GM18858 (cell line): ENCODE measurements around the gene YIF1A.

Experiments
- ATAC-seq: cut with Tn5 transposase; IDR thresholded peaks from one replicate; pipeline ENCODE4 v1.9.1; 2021; ENCODE audit not compliant: unreplicated experiment

YIF1A gene, protein sequence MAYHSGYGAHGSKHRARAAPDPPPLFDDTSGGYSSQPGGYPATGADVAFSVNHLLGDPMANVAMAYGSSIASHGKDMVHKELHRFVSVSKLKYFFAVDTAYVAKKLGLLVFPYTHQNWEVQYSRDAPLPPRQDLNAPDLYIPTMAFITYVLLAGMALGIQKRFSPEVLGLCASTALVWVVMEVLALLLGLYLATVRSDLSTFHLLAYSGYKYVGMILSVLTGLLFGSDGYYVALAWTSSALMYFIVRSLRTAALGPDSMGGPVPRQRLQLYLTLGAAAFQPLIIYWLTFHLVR

DNA sequence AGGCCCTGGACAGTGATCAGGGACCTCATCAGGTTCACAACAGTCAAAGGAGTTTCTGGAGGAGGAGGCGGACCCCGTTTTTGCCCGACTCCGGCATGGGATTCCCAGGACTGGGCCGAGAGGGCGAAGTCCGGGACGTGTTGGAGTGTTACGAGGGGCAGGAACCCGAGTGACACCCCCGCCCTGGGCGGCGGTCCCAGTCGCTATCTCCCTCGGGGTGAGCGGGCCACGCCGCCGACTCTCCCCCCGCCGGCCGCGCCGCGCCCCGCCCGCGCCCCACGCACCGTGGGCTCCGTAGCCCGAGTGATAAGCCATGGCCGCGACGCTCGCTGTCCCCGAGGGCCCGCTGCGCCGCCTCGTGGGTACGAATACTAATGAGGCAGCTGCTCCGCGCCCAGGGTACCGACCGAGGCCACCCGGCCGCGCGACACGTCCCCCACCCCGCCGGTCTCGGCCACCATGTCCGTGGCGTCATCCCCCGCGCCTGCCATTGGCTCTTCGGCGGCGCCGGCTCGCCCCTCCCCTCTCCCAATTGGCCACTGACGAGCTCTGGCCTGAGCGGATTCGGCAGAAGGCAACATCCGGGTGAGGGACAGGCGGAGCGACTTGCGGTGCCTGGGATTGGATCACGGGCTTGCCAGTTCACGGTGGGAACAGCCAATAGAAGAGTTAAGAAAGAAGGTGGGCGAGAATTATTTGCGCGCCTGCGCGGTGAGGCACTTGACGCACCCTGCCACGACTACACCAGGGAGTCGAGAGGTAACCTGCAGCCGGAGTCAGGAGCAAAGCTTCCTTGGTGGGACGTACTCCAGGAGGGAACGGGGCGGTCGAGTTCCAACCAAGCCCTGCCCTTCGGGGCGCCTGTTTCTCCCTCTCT is at the start of gene YIF1A:
TSS of gene YIF1A (minus strand) at position 473 of the 877 bp plus-strand sequence. CDS start at position 315, 158 bp downstream.
- ATAC-seq: peak; percentile 84

DNA sequence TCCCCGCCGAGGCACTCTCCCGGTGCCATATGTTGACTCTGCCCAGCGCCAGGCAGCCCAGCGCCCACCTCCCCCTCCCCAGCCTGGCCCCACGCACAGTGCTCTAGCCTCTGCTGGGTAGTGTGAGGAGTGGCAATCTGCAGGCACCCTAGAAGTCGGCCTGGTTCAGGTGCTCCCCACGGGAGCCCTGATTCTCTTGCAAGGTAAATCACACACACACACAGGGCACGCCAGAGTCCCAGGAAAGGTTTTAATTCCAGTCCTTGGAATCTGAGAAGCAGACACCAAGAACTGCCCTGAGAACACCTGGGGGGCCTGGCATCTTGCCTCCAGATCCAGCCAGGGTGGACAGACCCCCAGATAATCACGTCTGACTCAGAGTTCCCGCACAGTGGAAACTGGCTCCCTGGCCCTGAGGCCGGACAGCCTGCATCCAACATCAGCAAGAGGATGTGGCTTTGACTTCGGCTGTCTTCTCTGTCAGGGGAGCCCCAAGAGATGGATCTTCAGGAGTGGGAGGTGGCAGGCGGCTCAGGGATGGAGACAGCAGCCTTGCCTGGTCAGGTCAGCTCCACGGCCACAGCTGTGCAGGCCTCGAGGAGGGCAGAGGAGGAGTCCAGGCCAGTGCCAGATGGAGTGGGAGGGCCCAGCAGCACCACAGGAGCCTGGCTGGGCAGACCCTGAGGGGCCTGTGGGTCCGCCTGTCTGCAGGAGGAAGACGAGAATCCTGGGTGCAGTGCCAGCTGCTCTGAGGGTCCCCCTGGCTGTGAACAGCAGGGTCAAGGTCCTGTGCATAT is 48.4 kb upstream of the YIF1A start:
- no peak for ATAC-seq

DNA sequence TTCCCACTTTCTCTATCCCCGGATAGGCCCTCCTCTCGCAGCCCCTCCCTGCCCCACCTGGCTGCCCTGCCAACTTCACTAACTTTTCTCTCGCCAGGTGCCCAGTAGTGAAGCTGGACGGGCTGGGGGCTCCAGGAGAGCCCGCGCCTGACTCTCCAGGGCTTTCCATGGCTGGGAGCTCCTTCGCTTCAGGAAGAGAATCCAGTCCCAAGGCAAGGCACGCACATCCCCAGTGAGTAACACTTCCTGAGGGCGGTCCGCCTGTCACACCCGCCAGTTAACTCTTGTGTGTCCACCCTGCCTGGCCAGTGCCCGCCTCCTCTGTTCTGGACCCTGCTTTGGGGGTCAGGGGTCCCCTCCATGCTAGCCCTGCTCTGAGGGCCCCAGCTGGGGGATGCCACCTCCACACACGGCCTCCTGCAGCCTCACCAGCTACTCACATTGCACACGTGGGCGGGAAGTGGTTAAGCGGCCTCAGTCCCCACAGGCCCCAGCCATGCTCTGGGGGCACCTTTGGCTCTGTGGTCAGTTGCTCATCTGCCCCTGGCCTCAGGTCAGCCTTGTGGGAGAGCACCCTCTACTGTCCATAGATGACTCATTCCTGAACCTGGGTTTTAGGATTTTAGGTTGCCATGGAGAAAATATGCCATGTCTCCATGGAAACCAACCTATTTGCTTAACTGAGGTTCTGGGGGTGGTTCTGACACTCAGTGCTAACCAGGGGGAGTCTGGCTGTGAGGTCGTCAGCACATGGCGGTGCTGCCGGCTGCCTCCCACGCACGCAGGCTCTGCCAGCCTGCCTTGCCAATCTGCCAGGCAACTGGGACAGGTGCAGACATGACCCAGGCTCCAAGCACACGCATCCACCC is 47.5 kb upstream of the YIF1A start, which contains the start of gene RIN1:
TSS of gene RIN1 (minus strand) at position 201 of the 869 bp plus-strand sequence. CDS start at position 169, 32 bp downstream.
- ATAC-seq: no peak

- ATAC-seq: no peak
Observed at GRCh38 chr11:66335531-66336233, 46.7 kb upstream of the YIF1A start.

DNA sequence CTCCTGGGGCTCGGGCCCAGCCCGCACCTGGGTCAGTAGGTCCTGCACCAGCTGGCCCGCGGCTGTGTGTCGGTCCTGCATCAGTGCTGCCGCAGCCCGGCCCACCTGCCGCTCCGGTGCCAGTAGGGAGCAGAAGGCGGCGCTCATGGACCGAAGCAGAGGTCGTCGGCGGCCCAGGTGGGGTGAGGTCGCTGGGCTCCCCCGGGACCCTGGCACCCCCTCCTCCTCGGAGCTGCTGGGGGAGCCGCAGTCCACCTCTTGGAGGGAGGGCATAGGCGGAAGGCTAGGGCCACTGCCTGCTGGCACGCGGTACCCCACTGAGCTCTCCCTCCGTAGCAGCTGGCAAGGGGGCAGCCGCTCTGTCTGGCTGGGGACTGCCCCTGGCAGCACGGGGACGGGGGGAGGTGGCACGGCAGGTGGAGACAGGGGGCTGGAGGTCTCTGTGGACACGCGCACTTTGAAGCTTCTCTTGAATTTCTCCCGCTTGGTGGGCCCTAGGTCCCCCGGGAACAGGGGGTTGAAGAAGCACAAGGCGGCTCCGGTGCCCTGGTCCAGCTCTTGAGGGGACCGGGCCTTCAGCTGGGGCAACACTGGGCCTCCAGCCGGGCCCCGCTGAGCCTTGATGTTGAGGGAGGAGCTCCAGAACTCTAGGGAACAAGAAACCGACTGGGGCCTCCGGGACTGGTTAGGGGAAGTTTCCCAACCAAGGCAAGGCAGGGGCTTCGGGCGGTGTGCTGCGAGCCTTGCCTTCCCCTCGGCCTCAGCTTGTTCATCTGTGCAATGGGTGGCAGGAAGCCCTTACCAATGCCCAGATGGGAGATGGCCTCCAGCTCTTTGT is 45.9 kb upstream of the YIF1A start:
- no peak for ATAC-seq

GRCh38 chr11:66333896-66334604 is 45.1 kb upstream of the YIF1A start:
- ATAC-seq: no peak

DNA sequence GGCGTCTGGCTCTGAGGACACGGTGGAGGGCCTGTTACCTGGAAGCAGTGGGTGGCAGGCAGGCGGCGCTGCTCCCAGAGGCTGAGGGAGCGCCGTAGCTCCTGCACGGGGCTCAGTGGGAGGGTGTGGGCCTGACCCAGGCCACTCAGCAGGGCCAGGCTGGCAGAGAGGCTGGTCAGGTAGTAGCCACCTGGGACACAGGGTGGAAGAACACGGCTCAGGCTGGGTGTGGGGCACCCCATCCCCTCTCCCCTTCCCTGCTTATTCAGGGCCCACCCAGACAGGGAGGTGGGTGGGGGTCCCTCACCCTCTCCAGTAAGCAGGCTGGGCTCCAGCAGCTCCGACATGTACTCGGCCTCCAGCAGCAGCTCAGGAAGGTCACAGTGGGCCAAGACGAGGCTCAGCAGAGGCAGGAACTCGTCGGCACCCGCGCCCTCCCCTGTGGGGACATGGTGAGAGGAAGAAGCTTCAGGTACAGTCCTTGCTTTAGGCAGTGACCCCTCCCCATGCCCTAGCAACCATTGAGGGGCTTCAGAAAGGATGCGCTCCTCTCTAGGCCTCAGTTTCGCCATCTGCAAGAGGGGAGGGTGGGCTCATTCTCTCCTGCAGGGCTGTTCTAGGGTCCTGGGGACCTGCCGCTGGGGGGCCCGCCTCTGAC is 44.4 kb upstream of the YIF1A start:
- ATAC-seq: no peak

- no peak for ATAC-seq
Observed at GRCh38 chr11:66332371-66333219, 43.7 kb upstream of the YIF1A start.

- ATAC-seq: no peak
Observed at GRCh38 chr11:66331542-66332370, 42.8 kb upstream of the YIF1A start.

DNA sequence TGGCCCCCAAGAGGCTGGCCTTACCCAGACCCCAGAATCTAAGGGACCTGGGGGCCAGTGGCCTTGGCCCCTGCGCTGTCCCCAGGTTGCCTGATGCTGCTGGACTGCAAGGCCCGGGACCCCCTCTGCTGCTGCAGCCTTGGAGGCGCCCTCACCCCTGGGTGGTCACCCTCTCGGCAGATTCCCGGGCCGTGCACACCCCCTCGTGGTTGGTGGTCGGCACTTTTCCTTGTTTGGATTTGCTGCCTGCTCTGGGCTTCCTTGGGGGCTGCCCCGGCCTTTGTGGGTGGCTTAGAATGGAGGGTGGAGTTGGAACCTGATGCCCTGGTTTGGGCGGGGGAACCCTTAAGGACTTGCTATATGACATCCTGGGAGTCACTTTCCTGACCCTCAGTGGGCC is 42.0 kb upstream of the YIF1A start:
- no peak for ATAC-seq

GRCh38 chr11:66329165-66329673 is 40.3 kb upstream of the YIF1A start:
- no peak for ATAC-seq

DNA sequence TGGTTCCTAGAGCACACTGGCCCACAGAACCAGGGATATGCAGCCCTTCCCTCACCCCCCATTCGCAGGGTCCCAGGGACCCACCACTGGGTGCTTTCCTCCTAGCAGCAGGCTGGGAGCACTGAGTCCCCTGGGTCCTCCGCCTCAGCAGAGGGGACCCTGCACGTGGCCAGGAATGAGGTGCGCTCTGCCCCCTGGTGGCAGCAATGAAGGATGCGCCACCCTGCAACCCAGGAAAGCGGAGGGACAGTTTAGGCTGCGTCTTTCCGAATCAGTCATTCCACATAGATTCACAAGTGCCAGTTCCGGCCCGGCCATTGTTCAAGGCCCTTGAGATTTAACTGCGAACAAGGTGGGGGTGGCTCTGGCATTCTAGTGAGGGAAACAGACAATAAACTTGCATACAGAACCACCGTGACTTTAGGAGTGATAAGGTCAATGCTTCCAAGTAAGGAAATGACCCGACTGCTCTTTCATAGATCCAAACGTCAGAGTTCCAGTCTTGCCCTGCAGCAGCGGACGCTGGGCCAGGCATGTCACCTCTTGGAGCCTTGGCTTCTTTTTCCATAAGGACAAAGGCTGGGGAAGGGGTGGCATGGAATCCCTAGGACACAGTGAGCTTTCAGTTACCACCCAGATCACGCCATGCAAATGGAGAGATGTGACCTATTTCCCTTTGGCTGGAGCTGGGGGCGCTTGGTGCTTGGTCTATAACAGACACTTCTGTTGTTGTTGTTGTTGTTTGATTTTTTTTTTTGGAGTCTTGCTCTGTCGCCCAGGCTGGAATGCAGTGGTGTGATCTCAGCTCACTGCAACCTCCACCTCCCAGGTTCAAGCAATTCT is 39.6 kb upstream of the YIF1A start:
- no peak for ATAC-seq

- no peak for ATAC-seq
Observed at GRCh38 chr11:66328031-66328301, 39.0 kb upstream of the YIF1A start.

GRCh38 chr11:66327171-66328030 is 38.5 kb upstream of the YIF1A start:
- ATAC-seq: no peak
